H1 (cell line): Measurements from ENCODE around the gene SGMS2.

Experiments
- CEBPB ChIP-seq: IDR thresholded peaks from 2 replicates; pipeline ENCODE4 v1.6.1; 2012; ENCODE audit warnings: low read depth, low read length
- EZH2 ChIP-seq: fragments of 200-600 bp; sonication (generic); IDR thresholded peaks from 2 replicates; pipeline ENCODE4 v1.7.1; 2012; ENCODE audit warnings: low read depth, mild to moderate bottlenecking, moderate library complexity, low read length, inconsistent platforms; ENCODE audit not compliant: severe bottlenecking
- HDAC2 ChIP-seq, 2 experiments: fragments of 300-600 bp in 1 of 2; sonication (generic) in 1 of 2; IDR thresholded peaks; 2 replicates each; pipeline ENCODE4 v1.6.1; 2011 to 2012; ENCODE audit warnings: low read depth in 2 of 2, low read length in 2 of 2, mild to moderate bottlenecking in 2 of 2, moderate library complexity in 2 of 2, borderline replicate concordance in 1 of 2, inconsistent platforms in 1 of 2
- POLR2A ChIP-seq, 2 experiments: IDR thresholded peaks; 1 replicate in 1 of 2; 2 replicates in 1 of 2; pipeline ENCODE4 v1.6.1; 2011; ENCODE audit warnings: low read depth in 2 of 2, low read length in 2 of 2, mild to moderate bottlenecking in 2 of 2; ENCODE audit errors: control extremely low read depth in 1 of 2
- RXRA ChIP-seq: IDR thresholded peaks from 2 replicates; pipeline ENCODE4 v1.6.1; 2011; ENCODE audit warnings: low read depth, mild to moderate bottlenecking, low read length, moderate library complexity; ENCODE audit not compliant: insufficient read depth
- SIX5 ChIP-seq: IDR thresholded peaks from 2 replicates; pipeline ENCODE4 v1.6.1; 2011; ENCODE audit warnings: mild to moderate bottlenecking, low read depth, low read length
- YY1 ChIP-seq: IDR thresholded peaks from 2 replicates; pipeline ENCODE4 v1.6.1; 2011; ENCODE audit warnings: low read depth, mild to moderate bottlenecking, low read length
- TF ChIP-seq, protein P1 (sequence below), 3 experiments: IDR thresholded peaks; 1 replicate in 2 of 3; 2 replicates in 1 of 3; pipeline versions ENCODE4 v1.5.1 to v1.6.1; 2011; ENCODE audit warnings: low read length in 3 of 3, mild to moderate bottlenecking in 3 of 3, inconsistent platforms in 2 of 3, low read depth in 1 of 3, moderate library complexity in 1 of 3; ENCODE audit not compliant: insufficient read depth in 1 of 3; ENCODE audit errors: control extremely low read depth in 1 of 3
- TF ChIP-seq, protein P2 (sequence below): IDR thresholded peaks from 2 replicates; pipeline ENCODE4 v1.6.1; 2011; ENCODE audit warnings: low read length, improper control_type of control experiment
- TF ChIP-seq, protein P3 (sequence below): IDR thresholded peaks from 2 replicates; pipeline ENCODE4 v1.6.1; 2012; ENCODE audit warnings: inconsistent platforms
- TF ChIP-seq, protein P4 (sequence below): fragments of 300-600 bp; sonication (generic); IDR thresholded peaks from 2 replicates; pipeline ENCODE4 v1.7.1; 2012; ENCODE audit warnings: low read length, moderate library complexity, mild to moderate bottlenecking, inconsistent platforms; ENCODE audit not compliant: insufficient replicate concordance

DNA sequence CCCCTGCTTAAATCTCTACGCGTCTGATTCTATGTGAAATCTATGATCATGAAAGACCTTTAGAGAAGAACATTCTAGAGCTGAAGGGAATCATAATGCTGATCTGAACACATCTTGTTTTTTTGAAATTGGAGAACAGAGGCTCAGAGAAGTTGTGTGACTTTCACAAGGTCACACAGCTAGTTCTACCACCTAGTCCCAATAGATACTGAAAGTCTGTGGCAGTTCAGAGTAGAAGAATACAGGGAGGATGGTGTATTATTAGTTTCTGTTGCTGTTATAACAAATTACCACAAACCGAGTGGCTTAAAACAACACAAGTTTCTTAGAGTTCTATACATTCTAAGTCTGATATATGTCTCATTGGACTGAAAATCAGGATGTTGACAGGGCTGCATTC lies 121.1 kb downstream of the SGMS2 start:
- TF ChIP-seq, protein P1, sequence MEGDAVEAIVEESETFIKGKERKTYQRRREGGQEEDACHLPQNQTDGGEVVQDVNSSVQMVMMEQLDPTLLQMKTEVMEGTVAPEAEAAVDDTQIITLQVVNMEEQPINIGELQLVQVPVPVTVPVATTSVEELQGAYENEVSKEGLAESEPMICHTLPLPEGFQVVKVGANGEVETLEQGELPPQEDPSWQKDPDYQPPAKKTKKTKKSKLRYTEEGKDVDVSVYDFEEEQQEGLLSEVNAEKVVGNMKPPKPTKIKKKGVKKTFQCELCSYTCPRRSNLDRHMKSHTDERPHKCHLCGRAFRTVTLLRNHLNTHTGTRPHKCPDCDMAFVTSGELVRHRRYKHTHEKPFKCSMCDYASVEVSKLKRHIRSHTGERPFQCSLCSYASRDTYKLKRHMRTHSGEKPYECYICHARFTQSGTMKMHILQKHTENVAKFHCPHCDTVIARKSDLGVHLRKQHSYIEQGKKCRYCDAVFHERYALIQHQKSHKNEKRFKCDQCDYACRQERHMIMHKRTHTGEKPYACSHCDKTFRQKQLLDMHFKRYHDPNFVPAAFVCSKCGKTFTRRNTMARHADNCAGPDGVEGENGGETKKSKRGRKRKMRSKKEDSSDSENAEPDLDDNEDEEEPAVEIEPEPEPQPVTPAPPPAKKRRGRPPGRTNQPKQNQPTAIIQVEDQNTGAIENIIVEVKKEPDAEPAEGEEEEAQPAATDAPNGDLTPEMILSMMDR (IDR thresholded peaks at IDR 0.05; ENCODE audit: control extremely low read depth in 1 of 3, insufficient read depth in 1 of 3, low read depth in 1 of 3, low read length in 3 of 3) = no peak
- no peak for TF ChIP-seq EZH2
- TF ChIP-seq, protein P2, sequence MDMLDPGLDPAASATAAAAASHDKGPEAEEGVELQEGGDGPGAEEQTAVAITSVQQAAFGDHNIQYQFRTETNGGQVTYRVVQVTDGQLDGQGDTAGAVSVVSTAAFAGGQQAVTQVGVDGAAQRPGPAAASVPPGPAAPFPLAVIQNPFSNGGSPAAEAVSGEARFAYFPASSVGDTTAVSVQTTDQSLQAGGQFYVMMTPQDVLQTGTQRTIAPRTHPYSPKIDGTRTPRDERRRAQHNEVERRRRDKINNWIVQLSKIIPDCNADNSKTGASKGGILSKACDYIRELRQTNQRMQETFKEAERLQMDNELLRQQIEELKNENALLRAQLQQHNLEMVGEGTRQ = no peak
- no peak for TF ChIP-seq RXRA
- TF ChIP-seq, protein P3, sequence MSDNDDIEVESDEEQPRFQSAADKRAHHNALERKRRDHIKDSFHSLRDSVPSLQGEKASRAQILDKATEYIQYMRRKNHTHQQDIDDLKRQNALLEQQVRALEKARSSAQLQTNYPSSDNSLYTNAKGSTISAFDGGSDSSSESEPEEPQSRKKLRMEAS = no peak
- no peak for TF ChIP-seq YY1
- TF ChIP-seq SIX5 = no peak
- TF ChIP-seq CEBPB = no peak
- TF ChIP-seq, protein P4, sequence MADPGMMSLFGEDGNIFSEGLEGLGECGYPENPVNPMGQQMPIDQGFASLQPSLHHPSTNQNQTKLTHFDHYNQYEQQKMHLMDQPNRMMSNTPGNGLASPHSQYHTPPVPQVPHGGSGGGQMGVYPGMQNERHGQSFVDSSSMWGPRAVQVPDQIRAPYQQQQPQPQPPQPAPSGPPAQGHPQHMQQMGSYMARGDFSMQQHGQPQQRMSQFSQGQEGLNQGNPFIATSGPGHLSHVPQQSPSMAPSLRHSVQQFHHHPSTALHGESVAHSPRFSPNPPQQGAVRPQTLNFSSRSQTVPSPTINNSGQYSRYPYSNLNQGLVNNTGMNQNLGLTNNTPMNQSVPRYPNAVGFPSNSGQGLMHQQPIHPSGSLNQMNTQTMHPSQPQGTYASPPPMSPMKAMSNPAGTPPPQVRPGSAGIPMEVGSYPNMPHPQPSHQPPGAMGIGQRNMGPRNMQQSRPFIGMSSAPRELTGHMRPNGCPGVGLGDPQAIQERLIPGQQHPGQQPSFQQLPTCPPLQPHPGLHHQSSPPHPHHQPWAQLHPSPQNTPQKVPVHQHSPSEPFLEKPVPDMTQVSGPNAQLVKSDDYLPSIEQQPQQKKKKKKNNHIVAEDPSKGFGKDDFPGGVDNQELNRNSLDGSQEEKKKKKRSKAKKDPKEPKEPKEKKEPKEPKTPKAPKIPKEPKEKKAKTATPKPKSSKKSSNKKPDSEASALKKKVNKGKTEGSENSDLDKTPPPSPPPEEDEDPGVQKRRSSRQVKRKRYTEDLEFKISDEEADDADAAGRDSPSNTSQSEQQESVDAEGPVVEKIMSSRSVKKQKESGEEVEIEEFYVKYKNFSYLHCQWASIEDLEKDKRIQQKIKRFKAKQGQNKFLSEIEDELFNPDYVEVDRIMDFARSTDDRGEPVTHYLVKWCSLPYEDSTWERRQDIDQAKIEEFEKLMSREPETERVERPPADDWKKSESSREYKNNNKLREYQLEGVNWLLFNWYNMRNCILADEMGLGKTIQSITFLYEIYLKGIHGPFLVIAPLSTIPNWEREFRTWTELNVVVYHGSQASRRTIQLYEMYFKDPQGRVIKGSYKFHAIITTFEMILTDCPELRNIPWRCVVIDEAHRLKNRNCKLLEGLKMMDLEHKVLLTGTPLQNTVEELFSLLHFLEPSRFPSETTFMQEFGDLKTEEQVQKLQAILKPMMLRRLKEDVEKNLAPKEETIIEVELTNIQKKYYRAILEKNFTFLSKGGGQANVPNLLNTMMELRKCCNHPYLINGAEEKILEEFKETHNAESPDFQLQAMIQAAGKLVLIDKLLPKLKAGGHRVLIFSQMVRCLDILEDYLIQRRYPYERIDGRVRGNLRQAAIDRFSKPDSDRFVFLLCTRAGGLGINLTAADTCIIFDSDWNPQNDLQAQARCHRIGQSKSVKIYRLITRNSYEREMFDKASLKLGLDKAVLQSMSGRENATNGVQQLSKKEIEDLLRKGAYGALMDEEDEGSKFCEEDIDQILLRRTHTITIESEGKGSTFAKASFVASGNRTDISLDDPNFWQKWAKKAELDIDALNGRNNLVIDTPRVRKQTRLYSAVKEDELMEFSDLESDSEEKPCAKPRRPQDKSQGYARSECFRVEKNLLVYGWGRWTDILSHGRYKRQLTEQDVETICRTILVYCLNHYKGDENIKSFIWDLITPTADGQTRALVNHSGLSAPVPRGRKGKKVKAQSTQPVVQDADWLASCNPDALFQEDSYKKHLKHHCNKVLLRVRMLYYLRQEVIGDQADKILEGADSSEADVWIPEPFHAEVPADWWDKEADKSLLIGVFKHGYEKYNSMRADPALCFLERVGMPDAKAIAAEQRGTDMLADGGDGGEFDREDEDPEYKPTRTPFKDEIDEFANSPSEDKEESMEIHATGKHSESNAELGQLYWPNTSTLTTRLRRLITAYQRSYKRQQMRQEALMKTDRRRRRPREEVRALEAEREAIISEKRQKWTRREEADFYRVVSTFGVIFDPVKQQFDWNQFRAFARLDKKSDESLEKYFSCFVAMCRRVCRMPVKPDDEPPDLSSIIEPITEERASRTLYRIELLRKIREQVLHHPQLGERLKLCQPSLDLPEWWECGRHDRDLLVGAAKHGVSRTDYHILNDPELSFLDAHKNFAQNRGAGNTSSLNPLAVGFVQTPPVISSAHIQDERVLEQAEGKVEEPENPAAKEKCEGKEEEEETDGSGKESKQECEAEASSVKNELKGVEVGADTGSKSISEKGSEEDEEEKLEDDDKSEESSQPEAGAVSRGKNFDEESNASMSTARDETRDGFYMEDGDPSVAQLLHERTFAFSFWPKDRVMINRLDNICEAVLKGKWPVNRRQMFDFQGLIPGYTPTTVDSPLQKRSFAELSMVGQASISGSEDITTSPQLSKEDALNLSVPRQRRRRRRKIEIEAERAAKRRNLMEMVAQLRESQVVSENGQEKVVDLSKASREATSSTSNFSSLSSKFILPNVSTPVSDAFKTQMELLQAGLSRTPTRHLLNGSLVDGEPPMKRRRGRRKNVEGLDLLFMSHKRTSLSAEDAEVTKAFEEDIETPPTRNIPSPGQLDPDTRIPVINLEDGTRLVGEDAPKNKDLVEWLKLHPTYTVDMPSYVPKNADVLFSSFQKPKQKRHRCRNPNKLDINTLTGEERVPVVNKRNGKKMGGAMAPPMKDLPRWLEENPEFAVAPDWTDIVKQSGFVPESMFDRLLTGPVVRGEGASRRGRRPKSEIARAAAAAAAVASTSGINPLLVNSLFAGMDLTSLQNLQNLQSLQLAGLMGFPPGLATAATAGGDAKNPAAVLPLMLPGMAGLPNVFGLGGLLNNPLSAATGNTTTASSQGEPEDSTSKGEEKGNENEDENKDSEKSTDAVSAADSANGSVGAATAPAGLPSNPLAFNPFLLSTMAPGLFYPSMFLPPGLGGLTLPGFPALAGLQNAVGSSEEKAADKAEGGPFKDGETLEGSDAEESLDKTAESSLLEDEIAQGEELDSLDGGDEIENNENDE = no peak
- TF ChIP-seq HDAC2 (IDR thresholded peaks at IDR 0.05; ENCODE audit: borderline replicate concordance in 1 of 2, low read depth in 2 of 2, low read length in 2 of 2) = no peak
- no peak for TF ChIP-seq POLR2A (IDR thresholded peaks at IDR 0.05; ENCODE audit: control extremely low read depth in 1 of 2, low read depth in 2 of 2, low read length in 2 of 2)
